Panc1 (cell line): ENCODE measurements around the gene ASB2.

Source experiments
- CTCF ChIP-seq: fragments of 450-650 bp; IDR thresholded peaks from 2 replicates; pipeline ENCODE4 v1.5.1; 2017; ENCODE audit warnings: mild to moderate bottlenecking
- REST ChIP-seq, 2 experiments: IDR thresholded peaks; 2 replicates each; pipeline ENCODE4 v1.6.1; 2011 to 2012; ENCODE audit warnings: low read depth in 2 of 2, control low read depth in 1 of 2, low read length in 1 of 2, mild to moderate bottlenecking in 1 of 2, moderate library complexity in 1 of 2; ENCODE audit not compliant: insufficient read depth in 1 of 2
- SIN3A ChIP-seq: IDR thresholded peaks from 2 replicates; pipeline ENCODE4 v1.6.1; 2012; ENCODE audit warnings: low read depth, mild to moderate bottlenecking, low read length, moderate library complexity, borderline replicate concordance; ENCODE audit not compliant: insufficient read depth
- TCF7L2 ChIP-seq: IDR thresholded peaks from 2 replicates; pipeline ENCODE4 v1.6.1; 2011; ENCODE audit warnings: mild to moderate bottlenecking, low read depth, low read length, inconsistent platforms

- TF ChIP-seq TCF7L2 (no peak), CTCF (no peak), SIN3A (no peak), REST (IDR thresholded peaks at IDR 0.05; ENCODE audit: insufficient read depth in 1 of 2, low read depth in 2 of 2, low read length in 1 of 2) (no peak)
These were observed 11.0 kb upstream of the ASB2 start for GRCh38 chr14:93987376-93987775.
